Endothelial cell of umbilical vein (primary cell): ENCODE results near the gene DLEC1. TPM values are rescaled to one million over a fixed set of nuclear protein-coding genes. Genes with fewer than 3 reads are reported as not detected.

Experiments used
- BruUV-seq: library from RNA; stranded (reverse); fragments of 400-500 nt; replicated peaks from 2 replicates; lab custom pipeline; 2021; lab: Mats Ljungman, UMichigan
- CTCF ChIA-PET: fragments of 300-600, 350-600 bp; sonication (Branson Sonifier 250); formaldehyde crosslinking; loops from one replicate; lab custom pipeline; 2021; ENCODE audit warnings: antibody characterized with exemption, inconsistent platforms; lab: Charles Lee
- POLR2A ChIA-PET: fragments of 300-600, 350-600 bp; sonication (Branson Sonifier 250); formaldehyde crosslinking; loops from one replicate; lab custom pipeline; 2021; ENCODE audit warnings: antibody characterized with exemption, inconsistent platforms; lab: Charles Lee
- DNase-seq: peaks from one replicate; pipeline ENCODE4 v3.0.0-alpha.2; 2011; ENCODE audit warnings: low read depth, low spot score
- FAIRE-seq: peaks from 2 replicates; lab custom pipeline; 2011; peaks lifted over from hg19 to GRCh38; lab: Jason Lieb, UNC
- H2AFZ ChIP-seq: 2 replicates; pipeline ENCODE4 v1.6.0; 2012; ENCODE audit warnings: low read depth, low read length, control low read depth, inconsistent platforms
- H3K27ac ChIP-seq: 2 replicates; pipeline ENCODE4 v1.5.1; 2011; ENCODE audit warnings: low read depth, mild to moderate bottlenecking, control low read depth, low read length, moderate library complexity; ENCODE audit not compliant: insufficient read depth
- H3K27me3 ChIP-seq, 2 experiments: 2 replicates each; pipeline versions ENCODE4 v1.6.0 to v1.6.1; 2011; ENCODE audit warnings: low read length in 2 of 2, mixed read lengths in 1 of 2; ENCODE audit not compliant: control insufficient read depth in 2 of 2, insufficient read depth in 2 of 2
- H3K36me3 ChIP-seq, 2 experiments: 2 replicates in 1 of 2; 3 replicates in 1 of 2; pipeline ENCODE4 v1.5.1; 2011; ENCODE audit warnings: low read length in 2 of 2, mild to moderate bottlenecking in 1 of 2, moderate library complexity in 1 of 2; ENCODE audit not compliant: control insufficient read depth in 2 of 2, insufficient read depth in 2 of 2; ENCODE audit errors: extremely low read depth in 1 of 2
- H3K4me1 ChIP-seq: 3 replicates; pipeline ENCODE4 v1.5.1; 2011; ENCODE audit warnings: mild to moderate bottlenecking, low read length; ENCODE audit not compliant: control insufficient read depth, insufficient read depth; ENCODE audit errors: extremely low read depth
- H3K4me2 ChIP-seq: 2 replicates; pipeline ENCODE4 v1.6.1; 2011; ENCODE audit warnings: low read length, control low read depth, mixed read lengths; ENCODE audit not compliant: insufficient read depth
- H3K4me3 ChIP-seq, 3 experiments: fragments of 200-600 bp in 1 of 3; sonication (generic), shearing (Covaris generic) in 1 of 3; replicated peaks in 1 of 3; 2 replicates each; pipeline ENCODE4 v1.5.1; 2011 to 2016; ENCODE audit warnings: control low read depth in 3 of 3, low read length in 3 of 3, mild to moderate bottlenecking in 2 of 3, inconsistent platforms in 1 of 3, low read depth in 1 of 3, moderate library complexity in 1 of 3; ENCODE audit not compliant: insufficient read depth in 1 of 3
- H3K79me2 ChIP-seq: 2 replicates; pipeline ENCODE4 v1.6.0; 2012; ENCODE audit warnings: low read length, inconsistent platforms; ENCODE audit not compliant: control insufficient read depth, insufficient read depth
- H3K9ac ChIP-seq: replicated peaks from 2 replicates; pipeline ENCODE3; 2011; ENCODE audit warnings: low read length, control low read depth; ENCODE audit not compliant: insufficient read depth; ENCODE audit errors: extremely low read depth
- H3K9me1 ChIP-seq: replicated peaks from 3 replicates; pipeline ENCODE4 v1.6.0; 2011; ENCODE audit warnings: mild to moderate bottlenecking, low read length; ENCODE audit not compliant: control insufficient read depth, insufficient read depth; ENCODE audit errors: extremely low read depth
- H3K9me3 ChIP-seq: replicated peaks from 2 replicates; pipeline ENCODE4 v1.5.1; 2012; ENCODE audit warnings: low read length, inconsistent platforms; ENCODE audit not compliant: control insufficient read depth, insufficient read depth
- H4K20me1 ChIP-seq: replicated peaks from 2 replicates; pipeline ENCODE3; 2011; ENCODE audit warnings: mild to moderate bottlenecking, low read length; ENCODE audit not compliant: control insufficient read depth, insufficient read depth; ENCODE audit errors: extremely low read depth
- EZH2 ChIP-seq: IDR thresholded peaks from 2 replicates; pipeline ENCODE4 v1.6.1; 2012; ENCODE audit warnings: borderline replicate concordance, low read depth, mild to moderate bottlenecking, moderate library complexity, low read length, inconsistent platforms; ENCODE audit not compliant: severe bottlenecking
- FOS ChIP-seq: IDR thresholded peaks from 2 replicates; pipeline ENCODE4 v1.6.1; 2011; ENCODE audit warnings: mild to moderate bottlenecking, low read length, moderate library complexity, borderline replicate concordance; ENCODE audit not compliant: insufficient read depth
- GATA2 ChIP-seq: IDR thresholded peaks from 2 replicates; pipeline ENCODE4 v1.7.0; 2011; ENCODE audit warnings: low read depth, mild to moderate bottlenecking, moderate library complexity, mixed read lengths, low read length; ENCODE audit not compliant: insufficient read length, insufficient read depth
- JUN ChIP-seq: IDR thresholded peaks from 2 replicates; pipeline ENCODE4 v1.6.1; 2011; ENCODE audit warnings: borderline replicate concordance, low read depth; ENCODE audit not compliant: insufficient read length, insufficient read depth
- MYC ChIP-seq: IDR thresholded peaks from one replicate; pipeline ENCODE4 v1.6.1; 2011; ENCODE audit warnings: mild to moderate bottlenecking, low read depth, low read length
- POLR2A ChIP-seq: IDR thresholded peaks from 2 replicates; pipeline ENCODE4 v1.6.1; 2012; ENCODE audit warnings: low read depth, mild to moderate bottlenecking, control low read depth, low read length
- POLR2AphosphoS5 ChIP-seq: IDR thresholded peaks from 2 replicates; pipeline ENCODE4 v1.6.1; 2012; ENCODE audit warnings: low read depth, mild to moderate bottlenecking, control low read depth, low read length, moderate library complexity; ENCODE audit not compliant: insufficient read depth
- dilution Hi-C: fragments of 300-500 bp; cut with MboI; formaldehyde crosslinking; loops from one replicate; pipeline ENCODE4 v1.15.0; 2019; ENCODE audit warnings: low sequenced_read_pairs; ENCODE audit not compliant: extremely low pct_ligation_motif_present
- intact Hi-C: fragments of 100-400 bp; cut with micrococcal nuclease; formaldehyde crosslinking; loops from one replicate; pipeline ENCODE4 v1.10.0; 2022
- polyA plus RNA-seq, 4 experiments: library from polyadenylated mRNA; depleted of rRNA in 3 of 4; stranded (reverse) in 3 of 4; unstranded in 1 of 4; fragments of >200 nt; gene quantifications; 2 replicates each; pipeline versions ENCODE4 v1.2.1 to v1.2.3, GENCODE V29; 2011 to 2012; ENCODE audit warnings: missing spikeins in 1 of 4
- total RNA-seq: library from RNA; stranded (reverse); gene quantifications from 2 replicates; pipeline ENCODE4 v1.2.3, GENCODE V29; 2021
- TF ChIP-seq, protein P1 (sequence below): IDR thresholded peaks from 2 replicates; pipeline ENCODE4 v1.6.1; 2011; ENCODE audit not compliant: insufficient read depth, insufficient read length
- TF ChIP-seq, protein P2 (sequence below), 2 donors: IDR thresholded peaks; 1 replicate in 1 of 2; 2 replicates in 1 of 2; pipeline ENCODE4 v1.5.1; 2011; ENCODE audit warnings: low read length in 2 of 2, mild to moderate bottlenecking in 2 of 2, moderate library complexity in 2 of 2, control low read depth in 1 of 2, inconsistent platforms in 1 of 2, low read depth in 1 of 2; ENCODE audit not compliant: insufficient read depth in 1 of 2; ENCODE audit errors: extremely low read depth in 1 of 2

The DLEC1 gene
- total and polyA plus RNA-seq, 2 donors (not counting 3 experiments of a cell fraction or from before 2014, with no cell fraction given): not detected

DNA sequence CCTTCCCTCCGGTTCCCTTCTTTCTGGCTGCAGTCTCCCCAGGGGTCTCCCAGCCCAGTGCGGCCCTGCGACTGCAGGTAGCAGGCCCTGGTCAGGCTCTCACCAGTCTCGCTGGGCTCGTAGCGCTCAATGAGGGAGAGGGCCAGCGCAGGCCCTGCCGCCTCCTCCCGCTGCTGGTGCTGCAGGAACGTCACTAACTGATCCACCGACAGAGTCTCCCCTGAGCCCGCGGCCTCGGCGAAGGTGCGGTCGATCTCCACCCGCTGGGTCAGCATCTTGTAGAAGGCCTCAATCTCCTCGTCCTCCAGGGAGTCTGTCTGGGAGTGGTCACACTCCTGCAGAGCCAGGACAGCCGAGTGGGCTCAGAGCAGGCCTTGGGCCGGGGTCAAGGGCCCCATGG lies 27.9 kb upstream of the DLEC1 start:
- H3K9me1 ChIP-seq: no peaks in the 10 kb centered on the region
- TF ChIP-seq POLR2AphosphoS5 (no peak), EZH2 (no peak), MYC (no peak)
- TF ChIP-seq, protein P1, sequence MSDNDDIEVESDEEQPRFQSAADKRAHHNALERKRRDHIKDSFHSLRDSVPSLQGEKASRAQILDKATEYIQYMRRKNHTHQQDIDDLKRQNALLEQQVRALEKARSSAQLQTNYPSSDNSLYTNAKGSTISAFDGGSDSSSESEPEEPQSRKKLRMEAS: no peak
- H3K9me3 ChIP-seq: no peaks in the 10 kb centered on the region
- H4K20me1 ChIP-seq: no peaks in the 10 kb centered on the region
- no peak for DNase-seq
- CTCF ChIA-PET: interaction anchor here (2.3 kb wide), 1 partner anchor 14 kb away, joined by 7 read pairs; no protein-coding TSS in a partner anchor
- H3K27me3 ChIP-seq: no peaks in the 10 kb centered on the region
- no peak overlapping the region for H3K4me2 ChIP-seq
- no peaks in the 10 kb centered on the region for H3K79me2 ChIP-seq
- no TSS peak for BruUV-seq
- H3K36me3 ChIP-seq: peaks cover 0 to 6% of the 10 kb centered on the region in 2 experiments
- no peak for FAIRE-seq
- H3K27ac ChIP-seq: no peak overlapping the region
- H2AFZ ChIP-seq: no peak overlapping the region
- no peaks in the 10 kb centered on the region for H3K4me1 ChIP-seq
- dilution Hi-C loops (no loop called here), intact Hi-C loops (no loop called here)
- no peak overlapping the region for H3K4me3 ChIP-seq
- POLR2A ChIA-PET: no interaction called here
- H3K9ac ChIP-seq: no peak overlapping the region

- TF ChIP-seq POLR2AphosphoS5 (no peak), JUN (no peak), POLR2A (no peak), FOS (no peak), MYC (no peak), EZH2 (no peak), GATA2 (no peak)
- TF ChIP-seq, protein P2, sequence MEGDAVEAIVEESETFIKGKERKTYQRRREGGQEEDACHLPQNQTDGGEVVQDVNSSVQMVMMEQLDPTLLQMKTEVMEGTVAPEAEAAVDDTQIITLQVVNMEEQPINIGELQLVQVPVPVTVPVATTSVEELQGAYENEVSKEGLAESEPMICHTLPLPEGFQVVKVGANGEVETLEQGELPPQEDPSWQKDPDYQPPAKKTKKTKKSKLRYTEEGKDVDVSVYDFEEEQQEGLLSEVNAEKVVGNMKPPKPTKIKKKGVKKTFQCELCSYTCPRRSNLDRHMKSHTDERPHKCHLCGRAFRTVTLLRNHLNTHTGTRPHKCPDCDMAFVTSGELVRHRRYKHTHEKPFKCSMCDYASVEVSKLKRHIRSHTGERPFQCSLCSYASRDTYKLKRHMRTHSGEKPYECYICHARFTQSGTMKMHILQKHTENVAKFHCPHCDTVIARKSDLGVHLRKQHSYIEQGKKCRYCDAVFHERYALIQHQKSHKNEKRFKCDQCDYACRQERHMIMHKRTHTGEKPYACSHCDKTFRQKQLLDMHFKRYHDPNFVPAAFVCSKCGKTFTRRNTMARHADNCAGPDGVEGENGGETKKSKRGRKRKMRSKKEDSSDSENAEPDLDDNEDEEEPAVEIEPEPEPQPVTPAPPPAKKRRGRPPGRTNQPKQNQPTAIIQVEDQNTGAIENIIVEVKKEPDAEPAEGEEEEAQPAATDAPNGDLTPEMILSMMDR (IDR thresholded peaks at IDR 0.05; ENCODE audit: extremely low read depth in 1 of 2, insufficient read depth in 1 of 2, low read depth in 1 of 2, low read length in 2 of 2): no peak
- TF ChIP-seq, protein P1: no peak
- intact Hi-C loops: no loop called here
- CTCF ChIA-PET: interaction anchor here (0.6 kb wide), 1 partner anchor 8 kb away, joined by 3 read pairs; no protein-coding TSS in a partner anchor
These were observed 23.5 kb upstream of the DLEC1 start for GRCh38 chr3:38015485-38015884.

More at GRCh38 chr3:38015485-38015884, 23.5 kb upstream of the DLEC1 start:
- no peaks in the 10 kb centered on the region for H3K9me3 ChIP-seq
- POLR2A ChIA-PET: no interaction called here
- H3K9ac ChIP-seq: no peak overlapping the region
- H3K9me1 ChIP-seq: no peaks in the 10 kb centered on the region
- dilution Hi-C loops: no loop called here
- no peaks in the 10 kb centered on the region for H4K20me1 ChIP-seq
- DNase-seq (no peak), FAIRE-seq (no peak)
- BruUV-seq: no TSS peak
- no peak overlapping the region for H3K4me3 ChIP-seq
- H3K36me3 ChIP-seq: peaks cover 0 to 7% of the 10 kb centered on the region in 2 experiments
- no peak overlapping the region for H3K27ac ChIP-seq
- no peaks in the 10 kb centered on the region for H3K27me3 ChIP-seq
- no peaks in the 10 kb centered on the region for H3K4me1 ChIP-seq
- H2AFZ ChIP-seq: no peak overlapping the region
- H3K79me2 ChIP-seq: no peaks in the 10 kb centered on the region
- H3K4me2 ChIP-seq: no peak overlapping the region
